Cardiac fibroblast (primary cell): ENCODE measurements around the gene PCDH18.
A peak's percentile ranks its signal among the peaks of the same experiment; 100 is the strongest.
"Not testable (repeated sequence)": the region's sequence is repeated elsewhere in the genome, so short reads cannot be mapped to it uniquely, and the experiment has no call there.

Experiments used
- DNase-seq, 2 donors: peaks; one replicate each; pipeline versions ENCODE4 v3.0.0 to v3.0.0-alpha.2; 2010; ENCODE audit warnings: low read depth in 2 of 2
- H3K4me3 ChIP-seq, 2 donors: replicated peaks in 1 of 2; 1 replicate in 1 of 2; 2 replicates in 1 of 2; pipeline ENCODE4 v1.5.1; 2011; ENCODE audit warnings: low read depth in 2 of 2, low read length in 2 of 2, mild to moderate bottlenecking in 2 of 2, moderate library complexity in 1 of 2
- CTCF ChIP-seq: IDR thresholded peaks from one replicate; pipeline ENCODE4 v1.5.1; 2011; ENCODE audit warnings: low read depth, mild to moderate bottlenecking, low read length, inconsistent platforms

Gene PCDH18

GRCh38 chr4:137495578-137495977, 36.7 kb downstream of the PCDH18 start:
- TF ChIP-seq CTCF: no peak
- no peak for DNase-seq
- H3K4me3 ChIP-seq: no peak overlapping the region

GRCh38 chr4:137483313-137483959, 48.9 kb downstream of the PCDH18 start:
- H3K4me3 ChIP-seq, DNase-seq: not testable (repeated sequence)

- H3K4me3 ChIP-seq, DNase-seq: not testable (repeated sequence)
Measured at GRCh38 chr4:137479657-137480056, 52.6 kb downstream of the PCDH18 start.

GRCh38 chr4:137476345-137476744, 55.9 kb downstream of the PCDH18 start:
- no peak for DNase-seq
- H3K4me3 ChIP-seq: no peak overlapping the region
- no peak for TF ChIP-seq CTCF

- H3K4me3 ChIP-seq: no peak overlapping the region
- TF ChIP-seq CTCF: no peak
- peak; percentile 40 to 85 for DNase-seq
Measured at GRCh38 chr4:137474711-137475301, 57.5 kb downstream of the PCDH18 start.

- no peak for TF ChIP-seq CTCF
- peak in 1 of 2 donors; percentile 61 for DNase-seq
- H3K4me3 ChIP-seq: no peak overlapping the region
Measured at GRCh38 chr4:137471895-137472294, 60.4 kb downstream of the PCDH18 start.

GRCh38 chr4:137471461-137471860, 60.8 kb downstream of the PCDH18 start:
- DNase-seq: peak in 1 of 2 donors; percentile 25
- H3K4me3 ChIP-seq: no peak overlapping the region
- TF ChIP-seq CTCF: no peak

- TF ChIP-seq CTCF: no peak
- no peak overlapping the region for H3K4me3 ChIP-seq
- DNase-seq: peak; percentile 3 to 8
Measured at GRCh38 chr4:137470806-137471205, 61.5 kb downstream of the PCDH18 start.
